ENCODE results near the gene RAB29.
A peak's percentile ranks its signal among the peaks of the same experiment; 100 is the strongest.
"Not testable (repeated sequence)": the region's sequence is repeated elsewhere in the genome, so short reads cannot be mapped to it uniquely, and the experiment has no call there.

Gene RAB29

DNA sequence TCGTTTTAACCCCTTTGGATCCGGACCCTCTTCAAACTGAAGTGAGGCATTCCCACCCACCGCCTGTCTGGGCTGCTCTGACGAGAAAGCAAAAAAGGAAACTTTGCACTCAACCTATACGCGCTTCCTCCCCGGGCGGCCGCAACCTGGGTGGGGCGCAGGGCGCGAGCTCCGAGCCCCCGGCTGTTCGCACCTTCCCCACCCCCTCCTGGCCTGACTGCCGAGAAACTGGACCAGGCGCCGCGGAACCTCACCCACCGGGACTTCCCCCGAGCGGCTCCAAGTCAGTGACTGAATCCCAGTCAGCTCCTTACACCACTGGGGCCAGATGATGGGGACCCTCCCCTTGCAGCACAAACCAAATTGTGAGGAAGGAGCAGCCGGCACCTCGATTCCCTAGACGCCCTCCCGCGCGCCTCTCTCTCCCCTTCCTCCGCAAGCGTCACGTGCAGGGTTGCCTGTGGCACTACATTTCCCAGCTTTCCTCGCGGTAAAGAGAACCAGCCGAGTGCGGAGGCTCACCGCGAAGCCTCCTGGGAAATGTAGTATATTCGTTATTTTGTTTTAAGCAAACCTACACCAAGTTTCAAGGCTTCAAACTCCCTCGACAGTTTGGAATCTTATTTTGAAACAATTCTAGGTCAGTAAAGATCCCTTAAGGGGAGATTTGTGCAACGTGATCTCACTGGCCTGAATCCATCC is at the start of gene RAB29:
RAB29 (minus strand) TSS at position 468 of the 702 bp plus-strand sequence. CDS start 526 bp downstream, outside the sequence.
- Histone ChIP-seq H3K27me3 (ENCODE audit: insufficient read depth, low read depth) (no peaks in the 10 kb centered on the region), H3K4me3 (IDR thresholded peaks at IDR 0.05; ENCODE audit: insufficient read depth, low read depth, low read length) (peak within 1 kb of the TSS; percentile 97), H4K20me1 (ENCODE audit: insufficient read depth) (no peaks in the 10 kb centered on the region), H3K36me3 (ENCODE audit: insufficient read depth) (no peaks in the 10 kb centered on the region), H3K79me2 (ENCODE audit: insufficient read depth, low read depth) (no peaks in the 10 kb centered on the region), H3K27ac (no peak within 1 kb of the TSS; the same call in 1 of the 2 replicates), H3K4me1 (ENCODE audit: low read depth, poor library complexity, severe bottlenecking) (peaks cover 26% of the 10 kb centered on the region), H3K4me2 (peak within 1 kb of the TSS; percentile 62), H2AFZ (ENCODE audit: low read depth) (peak within 1 kb of the TSS; percentile 100), H3K9ac (peak within 1 kb of the TSS; percentile 80)
- no peak for TF ChIP-seq CTCF (conservative IDR thresholded peaks at IDR 0.05; ENCODE audit: low read depth, low read length)

DNA sequence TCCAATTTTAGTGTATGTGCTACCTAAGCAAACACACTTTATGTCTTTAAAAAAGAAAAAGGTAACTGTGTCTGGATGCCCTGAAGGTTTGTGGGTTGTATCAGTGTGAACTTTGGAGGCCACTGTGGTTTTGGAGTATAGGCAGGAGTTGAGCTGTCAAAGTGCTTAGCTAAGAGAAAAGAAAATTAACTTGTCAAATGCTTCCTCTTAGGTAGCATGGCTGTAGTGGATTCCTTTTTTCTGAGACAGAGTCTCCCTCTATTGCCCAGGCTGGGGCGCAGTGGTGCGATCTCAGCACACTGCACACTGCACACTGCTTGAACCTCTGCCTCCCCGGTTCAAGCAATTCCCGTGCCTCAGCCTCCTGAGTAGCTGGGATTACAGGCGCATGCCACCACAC is 48.9 kb upstream of the RAB29 start:
- H3K4me2 ChIP-seq: peak overlapping the region; percentile 39; the same call in 1 of the 2 replicates
- no peak overlapping the region for H3K9ac ChIP-seq
- no peaks in the 10 kb centered on the region for H3K27me3 ChIP-seq (ENCODE audit: insufficient read depth, low read depth)
- no peak overlapping the region for H3K4me3 ChIP-seq (IDR thresholded peaks at IDR 0.05; ENCODE audit: insufficient read depth, low read depth, low read length)
- peaks cover 67% of the 10 kb centered on the region for H3K4me1 ChIP-seq (ENCODE audit: low read depth, poor library complexity, severe bottlenecking)
- no peaks in the 10 kb centered on the region for H4K20me1 ChIP-seq (ENCODE audit: insufficient read depth)
- no peaks in the 10 kb centered on the region for H3K36me3 ChIP-seq (ENCODE audit: insufficient read depth)
- H3K79me2 ChIP-seq (ENCODE audit: insufficient read depth, low read depth): no peaks in the 10 kb centered on the region
- no peak overlapping the region for H2AFZ ChIP-seq (ENCODE audit: low read depth)
- no peak overlapping the region for H3K27ac ChIP-seq
- TF ChIP-seq CTCF (conservative IDR thresholded peaks at IDR 0.05; ENCODE audit: low read depth, low read length): no peak

DNA sequence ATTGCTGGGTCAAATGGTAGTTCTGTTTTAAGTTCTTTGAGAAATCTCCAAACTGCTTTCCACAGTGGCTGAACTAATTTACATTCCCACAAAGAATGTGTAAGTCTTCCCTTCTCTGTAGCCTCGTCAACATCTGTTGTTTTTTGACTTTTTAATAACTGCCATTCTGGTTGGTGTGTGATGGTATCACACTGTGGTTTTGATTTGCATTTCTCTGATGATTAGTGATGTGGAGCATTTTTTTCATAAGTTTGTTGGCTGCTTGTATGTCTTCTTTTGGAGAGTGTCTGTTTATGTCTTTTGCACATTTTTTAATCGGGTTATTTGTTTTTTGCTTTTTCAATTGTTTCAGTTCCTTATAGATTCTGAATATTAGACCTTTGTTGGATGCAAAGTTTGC is 48.0 kb upstream of the RAB29 start:
- not testable (repeated sequence) for H3K79me2 ChIP-seq (ENCODE audit: insufficient read depth, low read depth); H4K20me1 ChIP-seq (ENCODE audit: insufficient read depth); H3K4me3 ChIP-seq (IDR thresholded peaks at IDR 0.05; ENCODE audit: insufficient read depth, low read depth, low read length); H2AFZ ChIP-seq (ENCODE audit: low read depth); H3K9ac ChIP-seq; H3K27me3 ChIP-seq (ENCODE audit: insufficient read depth, low read depth); H3K36me3 ChIP-seq (ENCODE audit: insufficient read depth)
- Histone ChIP-seq H3K4me2 (peak overlapping the region; percentile 39), H3K27ac (peak overlapping the region; percentile 17; the same call in 1 of the 2 replicates), H3K4me1 (ENCODE audit: low read depth, poor library complexity, severe bottlenecking) (peaks cover 61% of the 10 kb centered on the region)

GRCh38 chr1:205822397-205822796 is 47.1 kb upstream of the RAB29 start:
- TF ChIP-seq CTCF (conservative IDR thresholded peaks at IDR 0.05; ENCODE audit: low read depth, low read length): no peak
- no peaks in the 10 kb centered on the region for H3K27me3 ChIP-seq (ENCODE audit: insufficient read depth, low read depth)
- H3K4me2 ChIP-seq: no peak overlapping the region
- H3K4me3 ChIP-seq (IDR thresholded peaks at IDR 0.05; ENCODE audit: insufficient read depth, low read depth, low read length): no peak overlapping the region
- no peak overlapping the region for H2AFZ ChIP-seq (ENCODE audit: low read depth)
- no peaks in the 10 kb centered on the region for H3K79me2 ChIP-seq (ENCODE audit: insufficient read depth, low read depth)
- no peak overlapping the region for H3K27ac ChIP-seq
- H4K20me1 ChIP-seq (ENCODE audit: insufficient read depth): no peaks in the 10 kb centered on the region
- H3K36me3 ChIP-seq (ENCODE audit: insufficient read depth): no peaks in the 10 kb centered on the region
- no peak overlapping the region for H3K9ac ChIP-seq
- H3K4me1 ChIP-seq (ENCODE audit: low read depth, poor library complexity, severe bottlenecking): peaks cover 52% of the 10 kb centered on the region

DNA sequence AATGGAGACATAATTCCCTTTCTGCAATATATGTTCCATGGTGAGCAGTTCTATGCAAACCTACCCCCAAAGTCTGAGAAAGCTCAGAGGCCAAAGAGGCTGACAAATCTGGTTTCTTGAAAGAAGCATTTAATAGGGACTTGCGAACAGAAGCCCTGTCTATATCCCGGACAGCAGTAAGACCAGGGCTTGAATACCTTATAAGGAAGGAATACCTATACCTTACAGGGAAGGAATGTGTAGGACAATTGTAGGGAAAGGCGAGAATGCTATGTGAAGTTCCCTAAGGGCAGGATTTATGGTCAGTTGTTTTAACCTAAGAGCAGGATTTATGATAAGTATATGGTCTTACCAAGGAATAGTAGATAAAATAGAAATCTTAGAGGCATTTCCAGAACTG is 42.7 kb upstream of the RAB29 start:
- no peaks in the 10 kb centered on the region for H4K20me1 ChIP-seq (ENCODE audit: insufficient read depth)

More for the DNA sequence above, 42.7 kb upstream of the RAB29 start:
- Histone ChIP-seq H2AFZ (ENCODE audit: low read depth) (no peak overlapping the region), H3K27ac (no peak overlapping the region), H3K79me2 (ENCODE audit: insufficient read depth, low read depth) (no peaks in the 10 kb centered on the region), H3K36me3 (ENCODE audit: insufficient read depth) (no peaks in the 10 kb centered on the region), H3K4me3 (IDR thresholded peaks at IDR 0.05; ENCODE audit: insufficient read depth, low read depth, low read length) (no peak overlapping the region), H3K4me1 (ENCODE audit: low read depth, poor library complexity, severe bottlenecking) (peaks cover 13% of the 10 kb centered on the region), H3K27me3 (ENCODE audit: insufficient read depth, low read depth) (no peaks in the 10 kb centered on the region; the same call in 1 of the 2 replicates), H3K9ac (no peak overlapping the region), H3K4me2 (no peak overlapping the region)
- TF ChIP-seq CTCF (conservative IDR thresholded peaks at IDR 0.05; ENCODE audit: low read depth, low read length): no peak
